Trophoblast cell (in vitro differentiated cells and primary cell): ENCODE results near the gene MRGPRF.
A peak's percentile ranks its signal among the peaks of the same experiment; 100 is the strongest.

Source experiments
- DNase-seq, 2 donors: peaks; one replicate each; pipeline ENCODE4 v3.0.0-alpha.2; 2016
- H2AFZ ChIP-seq: 2 replicates; pipeline ENCODE4 v1.6.1; 2013; ENCODE audit warnings: low read length, moderate library complexity, mild to moderate bottlenecking; ENCODE audit not compliant: insufficient read depth, poor library complexity
- H2AK5ac ChIP-seq: 2 replicates; pipeline ENCODE4 v1.6.1; 2013; ENCODE audit warnings: mild to moderate bottlenecking, low read length
- H2BK120ac ChIP-seq: 2 replicates; pipeline ENCODE4 v1.6.1; 2013; ENCODE audit warnings: low read length, mild to moderate bottlenecking, moderate library complexity; ENCODE audit not compliant: insufficient read depth, poor library complexity
- H2BK12ac ChIP-seq: 2 replicates; pipeline ENCODE4 v1.6.1; 2013; ENCODE audit warnings: mild to moderate bottlenecking, low read length, moderate library complexity
- H2BK5ac ChIP-seq: 2 replicates; pipeline ENCODE4 v1.6.1; 2013; ENCODE audit warnings: low read length, low read depth, moderate library complexity, mild to moderate bottlenecking; ENCODE audit not compliant: poor library complexity
- H3K14ac ChIP-seq: 2 replicates; pipeline ENCODE4 v1.6.1; 2013; ENCODE audit warnings: mild to moderate bottlenecking, low read length
- H3K18ac ChIP-seq: 2 replicates; pipeline ENCODE4 v1.6.1; 2013; ENCODE audit warnings: mild to moderate bottlenecking, low read length
- H3K23ac ChIP-seq: 2 replicates; pipeline ENCODE4 v1.6.1; 2013; ENCODE audit warnings: low read length
- H3K27ac ChIP-seq: 2 replicates; pipeline ENCODE4 v1.5.1; 2013; ENCODE audit warnings: low read depth, mild to moderate bottlenecking, inconsistent platforms, low read length, moderate library complexity
- H3K27me3 ChIP-seq: 2 replicates; pipeline ENCODE4 v1.6.1; 2013; ENCODE audit warnings: inconsistent platforms, mild to moderate bottlenecking, low read length, moderate library complexity; ENCODE audit not compliant: insufficient read depth
- H3K36me3 ChIP-seq, 2 experiments: 1 replicate in 1 of 2; 2 replicates in 1 of 2; pipeline ENCODE4 v1.6.1; 2013; ENCODE audit warnings: low read length in 2 of 2, mild to moderate bottlenecking in 2 of 2, moderate library complexity in 1 of 2; ENCODE audit not compliant: insufficient read depth in 2 of 2, control insufficient read depth in 1 of 2
- H3K4ac ChIP-seq: 2 replicates; pipeline ENCODE4 v1.6.1; 2013; ENCODE audit warnings: low read depth, mild to moderate bottlenecking, low read length, moderate library complexity
- H3K4me1 ChIP-seq, 2 experiments: 1 replicate in 1 of 2; 2 replicates in 1 of 2; pipeline ENCODE4 v1.6.1; 2013; ENCODE audit warnings: low read length in 2 of 2, mild to moderate bottlenecking in 2 of 2, moderate library complexity in 1 of 2; ENCODE audit not compliant: insufficient read depth in 2 of 2, control insufficient read depth in 1 of 2
- H3K4me2 ChIP-seq: 2 replicates; pipeline ENCODE4 v1.6.1; 2013; ENCODE audit warnings: inconsistent platforms, mild to moderate bottlenecking, low read length, moderate library complexity
- H3K4me3 ChIP-seq: 2 replicates; pipeline ENCODE4 v1.5.1; 2013; ENCODE audit warnings: mild to moderate bottlenecking, low read depth, low read length, inconsistent platforms
- H3K79me1 ChIP-seq: one replicate; pipeline ENCODE4 v1.6.1; 2013; ENCODE audit warnings: low read length
- H3K79me2 ChIP-seq: 2 replicates; pipeline ENCODE4 v1.6.1; 2013; ENCODE audit warnings: low read length, mild to moderate bottlenecking; ENCODE audit not compliant: control insufficient read depth, insufficient read depth, poor library complexity
- H3K9ac ChIP-seq: 2 replicates; pipeline ENCODE4 v1.6.1; 2013; ENCODE audit warnings: mild to moderate bottlenecking, low read length
- H3K9me3 ChIP-seq: 2 replicates; pipeline ENCODE4 v1.6.1; 2013; ENCODE audit warnings: low read depth, mild to moderate bottlenecking, control low read depth, inconsistent platforms, low read length; ENCODE audit not compliant: insufficient read depth
- H4K12ac ChIP-seq: 2 replicates; pipeline ENCODE4 v1.6.1; 2013; ENCODE audit warnings: low read depth, mild to moderate bottlenecking, low read length, moderate library complexity
- H4K8ac ChIP-seq: 2 replicates; pipeline ENCODE4 v1.6.1; 2013; ENCODE audit warnings: low read depth, mild to moderate bottlenecking, low read length, moderate library complexity
- H4K91ac ChIP-seq: one replicate; pipeline ENCODE4 v1.6.1; 2013; ENCODE audit warnings: low read depth, mild to moderate bottlenecking, low read length, moderate library complexity
- WGBS: extraction: QIAGEN DNeasy Blood & Tissue Kit; methylation state at CpG from one replicate; pipeline ENCODE4 v1.1.7; 2013; ENCODE audit warnings: missing lambda C conversion rate; ENCODE audit not compliant: insufficient read length, insufficient coverage; ENCODE audit errors: extremely low coverage; 5-methylcytosine and 5-hydroxymethylcytosine counted together

Gene MRGPRF

GRCh38 chr11:68979931-68980775, 32.9 kb downstream of the MRGPRF start:
- no peak overlapping the region for H3K4ac ChIP-seq
- no peak overlapping the region for H3K27ac ChIP-seq
- H3K9me3 ChIP-seq, result peaks cover 1% of the 10 kb centered on the region
- H3K14ac ChIP-seq, result no peak overlapping the region
- no peak overlapping the region for H2AFZ ChIP-seq
- H3K79me1 ChIP-seq, result no peaks in the 10 kb centered on the region
- no peak overlapping the region for H2BK5ac ChIP-seq
- no peak overlapping the region for H3K4me3 ChIP-seq
- H2BK12ac ChIP-seq, result no peak overlapping the region
- H3K18ac ChIP-seq, result no peak overlapping the region
- H3K9ac ChIP-seq, result no peak overlapping the region
- no peak overlapping the region for H4K12ac ChIP-seq
- no peak overlapping the region for H2BK120ac ChIP-seq
- DNase-seq, result no peak
- H3K27me3 ChIP-seq, result no peaks in the 10 kb centered on the region
- no peaks in the 10 kb centered on the region for H3K79me2 ChIP-seq
- no peak overlapping the region for H4K91ac ChIP-seq
- no CpG with 5 or more reads among the region's 33 CpGs for WGBS
- no peaks in the 10 kb centered on the region for H3K36me3 ChIP-seq
- no peak overlapping the region for H3K23ac ChIP-seq
- H3K4me2 ChIP-seq, result no peak overlapping the region
- H4K8ac ChIP-seq, result no peak overlapping the region
- H2AK5ac ChIP-seq, result no peak overlapping the region
- no peaks in the 10 kb centered on the region for H3K4me1 ChIP-seq

- Histone ChIP-seq H3K27ac (no peak overlapping the region), H2BK12ac (no peak overlapping the region), H2AK5ac (no peak overlapping the region), H3K27me3 (no peaks in the 10 kb centered on the region), H3K79me1 (no peaks in the 10 kb centered on the region), H2AFZ (no peak overlapping the region), H3K4me1 (no peaks in the 10 kb centered on the region), H4K8ac (no peak overlapping the region), H3K4me2 (no peak overlapping the region), H3K9ac (peak overlapping the region; percentile 18), H3K36me3 (no peaks in the 10 kb centered on the region), H3K4me3 (peak overlapping the region; percentile 55), H3K9me3 (peaks cover 4% of the 10 kb centered on the region), H3K14ac (no peak overlapping the region), H3K4ac (no peak overlapping the region), H4K12ac (no peak overlapping the region), H3K79me2 (no peaks in the 10 kb centered on the region), H2BK5ac (no peak overlapping the region), H4K91ac (no peak overlapping the region), H2BK120ac (no peak overlapping the region), H3K23ac (no peak overlapping the region), H3K18ac (no peak overlapping the region)
- DNase-seq, result no peak
- no CpG with 5 or more reads among the region's 15 CpGs for WGBS
These were observed 34.0 kb downstream of the MRGPRF start for GRCh38 chr11:68978931-68979594.

- Histone ChIP-seq H3K27me3 (no peaks in the 10 kb centered on the region), H3K23ac (no peak overlapping the region), H3K9me3 (peaks cover 4% of the 10 kb centered on the region), H3K27ac (no peak overlapping the region), H2BK5ac (no peak overlapping the region), H3K4me1 (peaks cover 0 to 2% of the 10 kb centered on the region in 2 experiments), H4K12ac (no peak overlapping the region), H2AK5ac (no peak overlapping the region), H3K36me3 (no peaks in the 10 kb centered on the region), H3K4me3 (no peak overlapping the region), H3K14ac (no peak overlapping the region), H3K79me1 (no peaks in the 10 kb centered on the region), H4K8ac (no peak overlapping the region), H2BK120ac (no peak overlapping the region), H2AFZ (no peak overlapping the region), H3K79me2 (no peaks in the 10 kb centered on the region), H2BK12ac (no peak overlapping the region), H3K18ac (no peak overlapping the region), H3K4ac (no peak overlapping the region), H4K91ac (no peak overlapping the region), H3K9ac (no peak overlapping the region), H3K4me2 (no peak overlapping the region)
- WGBS, result no CpG with 5 or more reads among the region's 5 CpGs
- no peak for DNase-seq
These were observed 34.5 kb downstream of the MRGPRF start for GRCh38 chr11:68978626-68978930.

- H3K23ac ChIP-seq, result no peak overlapping the region
- H3K79me1 ChIP-seq, result no peaks in the 10 kb centered on the region
- H3K14ac ChIP-seq, result no peak overlapping the region
- no peak overlapping the region for H3K18ac ChIP-seq
- no peak for DNase-seq
- no peaks in the 10 kb centered on the region for H3K27me3 ChIP-seq
- no peak overlapping the region for H2AFZ ChIP-seq
- no peak overlapping the region for H3K9ac ChIP-seq
- no peaks in the 10 kb centered on the region for H3K36me3 ChIP-seq
- no peak overlapping the region for H2AK5ac ChIP-seq
- H3K79me2 ChIP-seq, result no peaks in the 10 kb centered on the region
- H3K4me1 ChIP-seq, result peaks cover 2 to 3% of the 10 kb centered on the region in 2 experiments
- no peak overlapping the region for H3K27ac ChIP-seq
- no peak overlapping the region for H3K4me2 ChIP-seq
- no peak overlapping the region for H3K4me3 ChIP-seq
- H3K9me3 ChIP-seq, result peaks cover 4% of the 10 kb centered on the region
- H2BK120ac ChIP-seq, result no peak overlapping the region
- no peak overlapping the region for H3K4ac ChIP-seq
- no peak overlapping the region for H2BK5ac ChIP-seq
- no peak overlapping the region for H4K8ac ChIP-seq
- no peak overlapping the region for H4K91ac ChIP-seq
- no peak overlapping the region for H4K12ac ChIP-seq
- no CpG with 5 or more reads among the region's 14 CpGs for WGBS
- H2BK12ac ChIP-seq, result no peak overlapping the region
These were observed 35.0 kb downstream of the MRGPRF start for GRCh38 chr11:68977781-68978625.
